HUDEP-2 (cell line): ENCODE data around the gene GPR89A.
"Not testable (repeated sequence)": the region's sequence is repeated elsewhere in the genome, so short reads cannot be mapped to it uniquely, and the experiment has no call there.

Experiments
- DNase-seq, 76 experiments: peaks; one replicate each; lab custom pipeline; 2025; ENCODE audit not compliant: unreplicated experiment in 76 of 76; lab: John Stamatoyannopoulos, UW

Gene GPR89A

DNA sequence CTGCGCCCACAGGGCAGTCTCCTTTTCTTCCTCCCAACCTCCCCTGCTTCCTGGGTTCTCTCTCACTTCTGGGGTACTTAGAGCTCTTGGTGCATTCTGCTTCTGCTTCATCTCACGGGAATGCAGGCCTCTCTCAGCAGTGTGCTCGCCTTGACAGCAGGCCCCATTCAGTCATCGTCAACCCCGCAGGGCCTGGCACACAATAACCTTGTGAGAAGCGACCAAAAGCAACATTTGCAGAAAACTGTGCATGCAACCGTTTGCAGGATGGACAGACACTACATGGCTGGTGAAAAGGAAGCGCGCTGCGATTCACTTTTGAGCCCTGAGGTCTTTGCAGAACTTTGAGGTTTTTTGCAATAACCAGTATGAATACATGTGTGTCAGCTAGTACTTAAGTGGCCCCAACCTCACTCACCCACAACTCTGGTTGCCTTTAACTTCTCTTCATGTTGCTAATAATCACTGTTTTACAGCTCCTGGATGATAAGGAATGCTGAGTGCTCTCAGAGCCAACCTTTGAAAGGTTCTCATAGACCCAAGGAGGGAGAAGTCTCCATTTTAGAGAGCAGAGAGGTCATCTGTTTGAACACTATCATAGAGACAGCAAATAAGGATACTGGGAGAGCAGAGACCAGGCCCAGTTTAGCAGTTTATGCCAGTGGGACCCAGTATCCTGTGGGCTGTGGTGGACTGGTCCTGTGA, 109.0 kb downstream of the GPR89A start:
- DNase-seq, result no peak

DNA sequence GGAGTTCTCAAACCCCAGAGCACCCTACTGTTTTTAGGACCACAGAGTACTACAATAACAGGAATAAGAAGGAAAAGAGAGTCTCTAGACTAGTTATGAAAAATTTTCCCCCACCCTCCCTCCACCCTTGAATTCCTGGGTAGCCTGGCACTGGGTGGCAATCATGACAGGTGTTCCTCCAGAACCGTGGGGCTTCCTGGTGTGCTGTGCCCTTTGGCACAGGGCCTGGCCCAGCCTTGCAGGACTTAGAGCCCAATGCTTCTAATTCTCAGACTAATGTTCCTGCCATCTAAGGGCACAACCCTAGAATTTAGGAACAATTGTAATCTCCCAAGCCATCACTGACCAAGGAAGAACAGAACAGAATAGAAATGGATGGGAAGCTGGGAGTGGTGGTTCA, 110.0 kb downstream of the GPR89A start:
- DNase-seq, result no peak

DNA sequence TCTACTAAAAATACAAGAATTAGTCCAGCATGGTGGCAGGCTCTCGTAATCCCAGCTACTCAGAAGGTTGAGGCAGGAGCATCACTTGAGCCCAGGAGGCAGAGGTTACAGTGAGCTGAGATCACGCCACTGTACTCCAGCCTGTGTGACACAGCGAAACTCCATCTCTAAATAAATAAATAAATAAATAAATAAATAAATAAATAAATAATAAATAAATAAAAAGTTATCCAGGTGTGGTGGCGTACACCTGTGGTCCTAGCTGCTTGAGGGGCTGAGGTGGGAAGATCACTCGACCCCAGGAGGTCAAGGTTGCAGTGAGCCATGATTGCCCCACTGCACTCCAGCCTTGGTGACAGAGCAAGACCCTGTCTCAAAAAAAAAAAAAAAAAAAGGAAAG, 110.7 kb downstream of the GPR89A start:
- DNase-seq, result not testable (repeated sequence)

DNA sequence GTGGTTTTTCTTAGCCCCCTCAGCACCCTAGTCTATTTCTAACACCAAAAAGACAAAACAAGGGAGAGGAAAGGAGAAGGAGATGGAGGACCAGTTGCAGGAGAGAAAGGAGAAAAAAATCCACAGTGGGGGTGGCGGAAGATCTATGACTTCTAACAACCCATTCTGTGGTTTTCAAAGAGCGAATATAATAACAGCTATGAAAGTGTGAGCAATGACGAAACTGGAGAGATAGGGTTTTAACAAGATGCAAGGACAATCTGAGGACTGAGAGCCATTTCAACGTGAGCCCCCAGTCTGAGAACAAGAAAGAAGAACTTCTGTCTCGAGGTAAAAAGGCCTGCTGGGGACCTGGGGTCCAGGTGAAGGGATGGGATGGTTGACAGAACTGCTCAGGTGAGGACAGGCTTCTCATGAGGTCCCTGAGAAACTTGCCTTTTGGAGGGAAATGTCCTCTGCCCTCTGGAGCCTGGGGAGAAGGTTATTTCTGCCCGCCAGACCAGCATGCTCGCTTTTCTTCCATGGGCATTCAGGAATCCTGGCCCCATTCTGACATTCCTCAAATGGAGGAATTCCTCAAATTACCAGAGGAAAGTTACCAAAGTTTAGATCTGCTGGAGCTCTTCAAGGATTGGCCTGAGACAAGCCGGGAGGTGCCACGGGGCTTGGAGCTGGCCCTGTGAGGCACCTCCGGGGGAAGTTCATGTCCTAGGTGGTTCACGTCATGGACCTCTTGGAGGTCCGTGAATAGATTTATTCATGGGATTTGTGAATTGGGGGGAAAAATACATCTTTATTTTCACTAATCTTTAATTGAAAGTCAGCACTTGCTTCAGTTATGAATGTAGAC, 111.7 kb downstream of the GPR89A start, which contains the start of gene CD160:
Gene CD160, plus strand, starts transcription at position 270 of the 850 bp plus-strand sequence. CDS start 8,829 bp downstream, outside the sequence.
- no peak for DNase-seq
